HTERT RPE-1 (cell line): Measurements from ENCODE around the gene COX15.
"Not testable (repeated sequence)": the region's sequence is repeated elsewhere in the genome, so short reads cannot be mapped to it uniquely, and the experiment has no call there.

Experiments used
- in situ Hi-C: fragments of 300-500 bp; cut with MboI; formaldehyde crosslinking; loops from 4 replicates; pipeline ENCODE4 v1.14.3; 2020; ENCODE audit warnings: low sequenced_read_pairs

Gene COX15

GRCh38 chr10:99732033-99732842 is at the start of gene COX15, which contains the start of gene CUTC:
Gene COX15, minus strand, starts transcription at chr10:99732127. Its CDS starts 78 bp downstream, at chr10:99732049.
Gene CUTC, plus strand, starts transcription at chr10:99732234. Its CDS starts 115 bp downstream, at chr10:99732349.
- in situ Hi-C loops: no loop called here

GRCh38 chr10:99779335-99779734 is 47.4 kb upstream of the COX15 start:
- in situ Hi-C loops: no loop called here

GRCh38 chr10:99777918-99778714 is 46.2 kb upstream of the COX15 start:
- in situ Hi-C loops: no loop called here

- in situ Hi-C loops: no loop called here
Measured at GRCh38 chr10:99775850-99776249, 43.9 kb upstream of the COX15 start.

- in situ Hi-C loops: no loop called here
Measured at GRCh38 chr10:99770408-99771045, 38.6 kb upstream of the COX15 start.

GRCh38 chr10:99769706-99770105 is 37.8 kb upstream of the COX15 start:
- in situ Hi-C loops: no loop called here

- in situ Hi-C loops: no loop called here
Measured at GRCh38 chr10:99768556-99768955, 36.6 kb upstream of the COX15 start.

- in situ Hi-C loops: no loop called here
Measured at GRCh38 chr10:99767901-99768300, 36.0 kb upstream of the COX15 start.

GRCh38 chr10:99766302-99766681 is 34.4 kb upstream of the COX15 start:
- in situ Hi-C loops: no loop called here

- in situ Hi-C loops: no loop called here
Measured at GRCh38 chr10:99765672-99766301, 33.9 kb upstream of the COX15 start.

GRCh38 chr10:99761365-99761764 is 29.4 kb upstream of the COX15 start:
- in situ Hi-C loops: no loop called here

GRCh38 chr10:99760321-99760720 is 28.4 kb upstream of the COX15 start:
- in situ Hi-C loops: no loop called here

GRCh38 chr10:99758211-99758891 is 26.4 kb upstream of the COX15 start:
- in situ Hi-C loops: no loop called here

- in situ Hi-C loops: no loop called here
Measured at GRCh38 chr10:99756159-99756558, 24.2 kb upstream of the COX15 start.

- in situ Hi-C loops: no loop called here
Measured at GRCh38 chr10:99754670-99755069, 22.7 kb upstream of the COX15 start.

- in situ Hi-C loops: no loop called here
Measured at GRCh38 chr10:99750641-99751040, 18.7 kb upstream of the COX15 start.

GRCh38 chr10:99748823-99749451 is 17.0 kb upstream of the COX15 start:
- in situ Hi-C loops: no loop called here

- in situ Hi-C loops: not testable (repeated sequence)
Measured at GRCh38 chr10:99746166-99746565, 14.2 kb upstream of the COX15 start.

- in situ Hi-C loops: no loop called here
Measured at GRCh38 chr10:99743841-99744240, 11.9 kb upstream of the COX15 start.

- in situ Hi-C loops: no loop called here
Measured at GRCh38 chr10:99742701-99743100, 10.8 kb upstream of the COX15 start.
